GM21717 (cell line): ENCODE measurements around the gene NECTIN1.
"Not testable (repeated sequence)": the region's sequence is repeated elsewhere in the genome, so short reads cannot be mapped to it uniquely, and the experiment has no call there.

ENCODE experiments used
- ATAC-seq: cut with Tn5 transposase; IDR thresholded peaks from one replicate; pipeline ENCODE4 v1.9.1; 2021; ENCODE audit warnings: mild to moderate bottlenecking, moderate library complexity; ENCODE audit not compliant: unreplicated experiment

Gene NECTIN1

DNA sequence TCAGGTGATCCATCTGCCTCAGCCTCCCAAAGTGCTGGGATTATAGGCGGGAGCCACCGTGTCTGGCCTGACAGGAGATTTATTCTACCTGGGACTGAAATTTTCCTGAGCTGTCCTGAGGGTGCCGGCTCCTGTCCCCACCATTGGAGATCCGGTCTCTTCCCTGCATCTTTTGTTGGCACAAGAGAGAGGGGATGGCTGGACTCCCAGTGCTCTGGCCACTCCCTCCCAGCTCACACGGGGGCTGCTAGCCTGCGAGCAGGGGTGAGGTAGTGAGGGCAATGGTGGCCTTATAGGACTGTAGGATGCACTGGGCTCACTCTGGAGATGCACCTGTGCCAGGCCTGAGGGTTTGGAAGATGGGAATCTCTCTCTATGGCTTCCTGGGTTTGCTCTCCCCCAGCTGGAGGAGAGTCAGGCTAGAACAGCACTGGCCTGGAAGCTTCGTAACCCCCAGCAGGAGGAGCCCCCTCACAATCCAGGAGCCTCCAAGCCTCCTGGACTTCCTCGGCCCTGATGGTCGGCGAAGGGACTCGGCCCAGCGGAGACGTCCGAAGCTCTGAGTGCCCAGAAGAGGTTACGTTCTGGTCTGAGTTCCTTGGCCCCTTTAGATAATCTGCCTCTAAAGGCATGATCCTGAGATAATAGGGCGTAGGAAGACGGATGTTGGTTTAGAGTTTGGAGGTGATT, 106.4 kb downstream of the NECTIN1 start:
- no peak for ATAC-seq

GRCh38 chr11:119619665-119620064, 109.3 kb downstream of the NECTIN1 start:
- ATAC-seq: no peak

DNA sequence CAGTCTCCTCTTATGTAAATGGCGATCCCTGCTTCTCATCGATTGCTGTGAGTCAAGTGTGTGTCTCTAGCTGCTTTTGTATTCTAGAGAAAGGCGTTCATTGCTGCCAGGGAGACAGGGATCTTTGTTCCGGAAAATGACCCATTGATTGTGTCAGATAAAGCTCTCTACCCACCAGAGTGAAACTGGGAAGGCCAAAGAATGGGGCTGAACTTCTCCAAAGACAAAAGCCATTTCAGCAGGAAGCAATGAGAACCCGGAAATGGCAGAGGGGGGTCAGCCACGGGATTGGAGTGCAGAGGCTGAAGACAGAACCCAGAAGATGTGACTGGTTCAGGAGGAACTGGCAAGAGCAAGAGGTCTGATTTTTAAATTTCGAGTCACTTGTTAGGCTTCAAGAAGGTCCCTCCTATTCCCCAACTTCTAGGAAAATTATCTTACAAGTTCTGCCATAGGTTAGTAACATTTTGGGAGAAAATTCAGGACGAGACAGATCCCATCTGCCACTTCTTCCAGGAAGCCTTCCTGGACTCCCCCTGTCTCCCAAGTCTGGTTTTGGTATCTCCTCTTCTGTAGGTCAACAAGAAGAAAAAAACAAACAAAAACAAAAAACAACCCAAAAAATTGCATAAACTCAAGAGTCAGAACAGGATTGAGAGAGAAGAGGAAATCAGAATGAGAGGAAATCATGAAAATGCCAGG, 110.6 kb downstream of the NECTIN1 start:
- no peak for ATAC-seq

DNA sequence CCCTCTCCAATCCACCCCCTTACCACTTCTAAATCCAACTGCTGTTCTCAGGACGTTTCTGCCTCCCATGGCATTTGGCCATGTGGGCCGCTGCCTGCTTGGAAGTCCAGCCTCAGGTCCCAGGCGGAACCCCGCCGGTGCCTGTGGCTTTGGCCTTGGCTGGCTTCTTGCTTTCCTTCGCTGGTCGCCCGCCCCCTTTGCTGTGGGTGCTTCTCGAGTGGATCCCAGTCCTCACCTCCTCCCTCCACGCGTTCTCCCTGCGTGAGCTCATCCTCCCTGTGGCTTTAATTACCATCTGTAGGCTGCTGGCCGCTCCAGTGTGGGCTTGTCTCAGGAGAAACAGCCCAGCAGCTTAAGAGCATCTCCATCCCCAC, 111.7 kb downstream of the NECTIN1 start:
- ATAC-seq: no peak

- ATAC-seq: no peak
Observed at GRCh38 chr11:119616586-119617339, 112.2 kb downstream of the NECTIN1 start.

DNA sequence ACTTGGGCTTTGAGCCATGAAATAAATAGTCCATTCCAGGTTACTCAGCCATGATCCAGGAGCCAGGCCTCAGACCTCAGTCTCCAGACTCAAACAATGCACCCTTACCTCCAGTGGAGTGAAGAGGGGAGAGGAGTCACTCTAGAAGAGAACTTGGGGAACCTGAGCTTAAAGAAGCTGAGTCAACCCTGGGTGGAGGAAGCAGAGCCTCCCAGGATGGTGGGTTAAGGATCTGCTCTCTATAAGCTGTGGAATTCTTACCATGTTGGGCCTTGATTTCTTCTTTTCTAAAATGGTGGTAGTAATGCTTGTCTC, 113.2 kb downstream of the NECTIN1 start:
- no peak for ATAC-seq

GRCh38 chr11:119615003-119615881, 113.8 kb downstream of the NECTIN1 start:
- no peak for ATAC-seq

- ATAC-seq: no peak
Observed at GRCh38 chr11:119614222-119615002, 114.6 kb downstream of the NECTIN1 start.

DNA sequence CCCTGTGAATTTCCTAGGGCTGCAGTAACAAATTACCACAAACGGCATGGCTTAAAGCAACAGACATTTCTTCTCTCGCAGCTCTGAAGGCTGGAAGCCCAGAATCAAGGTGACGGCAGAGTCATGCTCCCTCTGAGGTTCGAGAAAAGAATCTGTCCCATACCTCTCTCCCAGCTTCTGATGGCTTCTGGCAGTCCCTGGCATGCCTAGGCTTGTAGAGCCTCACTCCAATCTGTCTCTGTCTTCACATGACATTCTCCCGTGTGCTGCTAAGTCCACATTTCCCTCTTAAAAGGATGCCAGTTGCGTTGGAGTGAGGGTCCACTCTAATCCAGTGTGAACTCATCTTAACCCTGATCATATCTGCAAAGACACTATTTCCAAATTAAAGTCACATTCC, 116.2 kb downstream of the NECTIN1 start:
- no peak for ATAC-seq

DNA sequence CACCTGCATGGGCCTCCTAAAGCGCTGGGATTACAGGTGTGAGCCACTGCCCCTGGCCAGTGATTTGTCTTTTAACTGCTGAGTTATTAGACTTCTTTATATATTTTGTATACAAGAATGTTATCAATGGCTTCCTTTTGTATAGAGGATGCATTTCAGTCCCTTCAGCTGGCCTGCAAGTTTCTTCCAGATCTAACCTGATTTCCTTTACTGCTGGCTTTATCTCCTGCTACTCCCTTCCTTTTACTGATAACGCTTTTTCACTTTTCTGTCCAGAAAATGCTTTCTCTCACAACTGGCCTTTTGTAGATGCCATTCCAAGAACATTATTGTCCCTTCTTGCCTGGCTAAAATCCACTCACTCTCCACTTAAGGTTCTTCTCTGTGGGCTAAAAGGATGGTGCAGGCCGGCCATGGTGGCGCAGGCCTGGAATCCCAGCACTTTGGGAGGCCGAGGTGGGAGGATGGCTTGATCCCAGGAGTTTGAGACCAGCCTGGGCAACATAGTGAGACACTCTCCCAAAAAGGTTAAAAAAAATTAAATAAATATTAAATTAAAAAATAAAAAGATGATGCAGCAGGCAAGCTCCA, 118.1 kb downstream of the NECTIN1 start:
- ATAC-seq: no peak

- no peak for ATAC-seq
Observed at GRCh38 chr11:119608781-119609180, 120.2 kb downstream of the NECTIN1 start.

GRCh38 chr11:119608201-119608600, 120.8 kb downstream of the NECTIN1 start:
- no peak for ATAC-seq

DNA sequence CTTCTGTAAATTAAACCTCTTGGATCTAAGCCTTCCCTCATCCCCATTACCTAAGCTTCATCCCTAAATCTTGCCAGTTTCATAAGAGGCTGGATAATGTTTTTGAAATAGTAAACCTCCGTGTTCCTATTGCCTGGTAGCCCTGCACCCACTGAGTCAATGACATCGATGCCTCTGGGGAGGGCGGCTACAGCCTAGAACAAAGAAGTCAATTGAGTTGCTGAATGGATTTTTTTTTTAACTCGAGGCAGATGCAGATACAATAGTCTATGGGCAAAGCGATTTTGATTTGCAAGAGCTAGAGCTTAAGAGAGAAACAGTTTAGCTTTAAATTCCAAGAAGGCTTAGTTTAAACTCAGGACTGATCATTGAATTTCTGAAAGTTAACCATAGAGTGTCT, 121.3 kb downstream of the NECTIN1 start:
- ATAC-seq: no peak

DNA sequence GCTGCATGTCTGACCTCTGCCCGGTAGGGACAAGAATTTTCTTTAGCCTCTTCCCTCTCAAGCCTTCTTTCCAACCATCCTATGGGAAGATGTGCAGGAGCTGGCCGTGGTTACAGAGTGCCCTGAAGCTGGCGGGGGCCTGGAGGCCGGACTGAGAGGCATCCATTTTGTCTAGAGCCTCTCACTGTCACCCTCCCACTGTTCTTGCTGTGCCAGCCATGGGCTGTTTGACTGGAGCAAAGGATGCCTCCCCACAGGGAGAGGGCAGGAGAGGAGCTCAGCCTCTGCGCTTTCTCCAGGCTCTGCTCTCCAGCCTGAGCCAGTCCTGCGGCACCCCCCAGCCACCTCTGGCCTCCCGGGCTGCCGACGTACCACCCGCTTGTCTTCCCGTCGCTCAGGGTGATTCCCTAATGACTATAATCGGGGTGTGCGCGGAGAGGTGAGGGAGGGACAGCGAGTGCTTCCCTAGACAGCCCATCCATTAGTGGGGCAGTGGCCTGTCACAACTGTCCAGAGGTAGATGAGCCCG, 123.8 kb downstream of the NECTIN1 start:
- no peak for ATAC-seq

DNA sequence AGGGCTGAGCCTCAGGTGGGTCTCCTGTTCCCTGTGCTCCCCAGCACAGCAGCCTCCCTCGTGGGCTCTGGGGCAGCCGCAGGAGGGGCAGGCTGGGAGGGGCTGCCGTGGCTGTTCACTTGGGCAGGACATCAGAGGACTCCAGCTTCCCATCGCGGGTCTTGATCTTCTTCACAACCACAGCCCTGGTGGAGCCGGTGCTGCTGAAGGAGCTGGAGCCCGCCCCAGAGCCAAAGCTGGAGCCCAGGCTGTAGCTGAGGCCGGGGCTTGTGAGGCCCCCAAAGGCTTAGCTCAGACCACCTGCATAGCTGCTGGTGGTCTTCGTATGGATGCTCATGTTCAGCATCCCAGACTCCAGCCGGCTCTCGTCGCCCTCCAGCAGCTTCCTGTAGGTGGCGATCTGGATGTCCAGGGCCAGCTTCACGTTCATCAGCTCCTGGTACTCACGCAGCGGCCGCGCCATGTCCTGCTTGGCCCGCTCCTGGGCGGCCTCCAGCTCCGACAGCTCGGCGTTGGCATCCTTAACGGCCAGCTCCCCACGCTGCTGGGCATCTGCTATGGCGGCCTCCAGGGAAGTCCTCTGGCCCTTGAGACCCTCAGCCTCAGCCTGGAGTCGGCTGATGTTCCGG, 126.1 kb downstream of the NECTIN1 start:
- no peak for ATAC-seq

- ATAC-seq: no peak
Observed at GRCh38 chr11:119599864-119600541, 129.0 kb downstream of the NECTIN1 start.

DNA sequence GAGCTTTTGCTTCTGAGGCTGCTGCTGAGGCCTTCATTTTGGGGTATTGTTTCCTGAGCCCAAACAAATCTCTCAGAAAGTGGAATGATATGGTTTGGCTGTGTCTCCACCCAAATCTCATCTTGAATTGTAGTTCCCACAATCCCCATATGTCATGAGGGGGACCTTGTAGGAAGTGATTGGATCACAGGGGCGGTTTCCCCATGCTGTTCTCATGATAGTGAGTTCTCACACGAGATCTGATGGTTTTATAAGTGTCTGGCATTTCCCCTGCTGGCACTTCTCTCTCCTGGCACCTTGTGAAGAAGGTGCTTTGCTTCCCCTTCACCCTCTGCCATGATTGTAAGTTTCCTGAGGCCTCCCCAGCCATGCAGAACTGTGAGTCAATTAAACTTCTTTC, 133.1 kb downstream of the NECTIN1 start:
- not testable (repeated sequence) for ATAC-seq

DNA sequence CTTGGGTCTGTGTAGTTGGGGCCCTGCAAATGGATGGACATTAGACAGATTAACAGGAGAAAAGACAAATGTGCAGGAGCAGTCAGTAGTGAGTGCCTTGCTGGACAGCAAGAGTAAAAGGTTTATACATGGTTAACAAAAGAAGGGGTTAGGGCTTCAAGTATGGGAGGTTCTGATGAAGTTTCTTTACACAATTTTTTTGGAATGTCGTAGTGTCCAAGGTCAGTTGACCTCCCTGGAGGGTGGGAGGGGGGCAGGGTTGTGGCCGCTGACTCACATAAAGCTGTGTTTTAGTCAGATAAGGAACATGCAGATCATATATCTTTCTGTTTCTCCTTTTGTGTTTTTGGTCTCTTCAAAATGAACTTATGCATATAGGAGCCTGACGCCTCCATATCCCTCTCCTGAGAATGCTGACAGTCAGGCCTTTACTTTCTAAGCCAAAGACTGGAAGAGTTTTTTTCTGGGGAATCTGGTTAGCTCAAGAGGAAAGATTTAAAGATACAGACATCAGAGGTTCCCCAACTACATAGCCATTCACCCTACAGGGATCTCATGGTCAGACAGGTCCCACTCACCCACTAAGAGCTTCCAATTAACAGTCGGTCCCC, 134.3 kb downstream of the NECTIN1 start:
- no peak for ATAC-seq
